SK-N-SH (cell line): Measurements from ENCODE around the gene PLXNB3.

Experiments used
- EP300 ChIP-seq, 2 experiments: IDR thresholded peaks; 2 replicates each; pipeline versions ENCODE4 v1.4.0 to v1.6.1; 2012; ENCODE audit warnings: borderline replicate concordance in 1 of 2, low read depth in 1 of 2, low read length in 1 of 2
- EZH2phosphoT487 ChIP-seq: fragments of 200-600 bp; sonication (generic); IDR thresholded peaks from 2 replicates; pipeline ENCODE4 v1.6.1; 2017; ENCODE audit warnings: low read depth, mixed run types, mild to moderate bottlenecking, antibody characterized with exemption, moderate library complexity, borderline replicate concordance
- RFX5 ChIP-seq: IDR thresholded peaks from 2 replicates; pipeline ENCODE4 v1.6.1; 2012; ENCODE audit warnings: mild to moderate bottlenecking, improper control_type of control experiment, low read length
- TAF1 ChIP-seq: IDR thresholded peaks from 2 replicates; pipeline ENCODE4 v1.6.1; 2012; ENCODE audit warnings: low read depth, mild to moderate bottlenecking, low read length, moderate library complexity, borderline replicate concordance
- TF ChIP-seq, protein P1 (sequence below): fragments of 200-600 bp; sonication (generic); IDR thresholded peaks from 2 replicates; pipeline ENCODE4 v1.6.1; 2017; ENCODE audit warnings: antibody characterized with exemption, mild to moderate bottlenecking, moderate library complexity

GRCh38 chrX:153738056-153738605, 25.9 kb upstream of the PLXNB3 start:
- TF ChIP-seq, protein P1, sequence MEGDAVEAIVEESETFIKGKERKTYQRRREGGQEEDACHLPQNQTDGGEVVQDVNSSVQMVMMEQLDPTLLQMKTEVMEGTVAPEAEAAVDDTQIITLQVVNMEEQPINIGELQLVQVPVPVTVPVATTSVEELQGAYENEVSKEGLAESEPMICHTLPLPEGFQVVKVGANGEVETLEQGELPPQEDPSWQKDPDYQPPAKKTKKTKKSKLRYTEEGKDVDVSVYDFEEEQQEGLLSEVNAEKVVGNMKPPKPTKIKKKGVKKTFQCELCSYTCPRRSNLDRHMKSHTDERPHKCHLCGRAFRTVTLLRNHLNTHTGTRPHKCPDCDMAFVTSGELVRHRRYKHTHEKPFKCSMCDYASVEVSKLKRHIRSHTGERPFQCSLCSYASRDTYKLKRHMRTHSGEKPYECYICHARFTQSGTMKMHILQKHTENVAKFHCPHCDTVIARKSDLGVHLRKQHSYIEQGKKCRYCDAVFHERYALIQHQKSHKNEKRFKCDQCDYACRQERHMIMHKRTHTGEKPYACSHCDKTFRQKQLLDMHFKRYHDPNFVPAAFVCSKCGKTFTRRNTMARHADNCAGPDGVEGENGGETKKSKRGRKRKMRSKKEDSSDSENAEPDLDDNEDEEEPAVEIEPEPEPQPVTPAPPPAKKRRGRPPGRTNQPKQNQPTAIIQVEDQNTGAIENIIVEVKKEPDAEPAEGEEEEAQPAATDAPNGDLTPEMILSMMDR: no peak
- TF ChIP-seq EP300 (IDR thresholded peaks at IDR 0.05; ENCODE audit: borderline replicate concordance in 1 of 2, low read depth in 1 of 2, low read length in 1 of 2): no peak
- no peak for TF ChIP-seq RFX5
- no peak for TF ChIP-seq EZH2phosphoT487
- TF ChIP-seq TAF1: no peak
